Osteoblast (primary cell): ENCODE data around the gene CENPT. TPM values are rescaled to one million over a fixed set of nuclear protein-coding genes. Genes with fewer than 3 reads are reported as not detected.
A peak's percentile ranks its signal among the peaks of the same experiment; 100 is the strongest.

Experiments
- DNase-seq: peaks from one replicate; pipeline ENCODE4 v3.0.0; 2011; ENCODE audit warnings: low spot score, mixed read lengths; ENCODE audit not compliant: insufficient read length; ENCODE audit errors: missing footprints
- H2AFZ ChIP-seq: 2 replicates; pipeline ENCODE4 v1.6.0; 2011; ENCODE audit warnings: mild to moderate bottlenecking, low read length
- H3K27ac ChIP-seq: 2 replicates; pipeline ENCODE4 v1.5.1; 2011; ENCODE audit warnings: mild to moderate bottlenecking, low read depth, low read length, moderate library complexity
- H3K27me3 ChIP-seq: 2 replicates; pipeline ENCODE4 v1.6.0; 2012; ENCODE audit warnings: mild to moderate bottlenecking, control low read depth, inconsistent platforms, low read length, moderate library complexity; ENCODE audit not compliant: insufficient read depth
- H3K36me3 ChIP-seq: 2 replicates; pipeline ENCODE4 v1.5.1; 2011; ENCODE audit warnings: mild to moderate bottlenecking, low read length, control low read depth, moderate library complexity; ENCODE audit not compliant: insufficient read depth
- H3K4me1 ChIP-seq: 2 replicates; pipeline ENCODE4 v1.5.1; 2011; ENCODE audit warnings: mild to moderate bottlenecking, low read length, control low read depth, moderate library complexity; ENCODE audit not compliant: insufficient read depth
- H3K4me2 ChIP-seq: 2 replicates; pipeline ENCODE4 v1.6.0; 2011; ENCODE audit warnings: mild to moderate bottlenecking, low read length; ENCODE audit not compliant: insufficient read depth
- H3K4me3 ChIP-seq: fragments of 200-600 bp; sonication (generic); 3 replicates; pipeline ENCODE4 v1.5.1; 2012; ENCODE audit warnings: mild to moderate bottlenecking, low read length, inconsistent platforms; ENCODE audit not compliant: insufficient read depth
- H3K79me2 ChIP-seq: 2 replicates; pipeline ENCODE4 v1.6.0; 2012; ENCODE audit warnings: mild to moderate bottlenecking, low read length, control low read depth, inconsistent platforms; ENCODE audit not compliant: insufficient read depth
- H3K9me3 ChIP-seq: 2 replicates; pipeline ENCODE4 v1.5.1; 2011; ENCODE audit warnings: low read depth, low read length, control low read depth
- H4K20me1 ChIP-seq: 2 replicates; pipeline ENCODE4 v1.6.0; 2012; ENCODE audit warnings: mild to moderate bottlenecking, low read length, control low read depth; ENCODE audit not compliant: insufficient read depth
- total RNA-seq: library from RNA; depleted of rRNA; stranded (reverse); fragments of >200 nt; gene quantifications from 2 replicates; pipeline ENCODE4 v1.2.3, GENCODE V29; 2012
- TF ChIP-seq, protein P1 (sequence below): IDR thresholded peaks from 2 replicates; pipeline ENCODE4 v1.5.1; 2011; ENCODE audit warnings: mild to moderate bottlenecking, low read depth, low read length, moderate library complexity; ENCODE audit errors: extremely low read depth

CENPT gene
- total RNA-seq, 1 donor = 24.2 TPM

DNA sequence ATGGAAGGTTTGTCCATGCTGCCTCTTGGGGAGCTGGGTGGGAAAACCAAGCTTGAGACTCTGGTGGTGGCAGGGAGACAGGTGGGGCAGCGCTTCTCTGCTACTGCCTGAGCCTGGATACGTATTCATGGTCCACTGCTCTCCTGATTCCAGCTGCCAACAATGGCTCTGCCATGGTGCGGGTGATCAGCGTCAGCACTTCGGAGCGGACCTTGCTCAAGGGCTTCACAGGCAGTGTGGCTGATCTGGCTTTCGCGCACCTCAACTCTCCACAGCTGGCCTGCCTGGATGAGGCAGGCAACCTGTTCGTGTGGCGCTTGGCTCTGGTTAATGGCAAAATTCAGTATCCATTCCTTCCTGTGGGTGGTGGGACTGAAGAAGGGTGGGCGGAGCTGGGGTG lies 29.6 kb upstream of the CENPT start:
- H3K4me3 ChIP-seq = no peak overlapping the region
- peaks cover 51% of the 10 kb centered on the region for H3K79me2 ChIP-seq
- peak; percentile 35 for DNase-seq
- H3K27ac ChIP-seq = no peak overlapping the region
- peaks cover 69% of the 10 kb centered on the region for H3K36me3 ChIP-seq
- H3K4me1 ChIP-seq = peaks cover 19% of the 10 kb centered on the region
- H2AFZ ChIP-seq = no peak overlapping the region
- H3K4me2 ChIP-seq = no peak overlapping the region
- H3K27me3 ChIP-seq = no peaks in the 10 kb centered on the region
- H4K20me1 ChIP-seq = peaks cover 44% of the 10 kb centered on the region
- H3K9me3 ChIP-seq = no peaks in the 10 kb centered on the region
- TF ChIP-seq, protein P1, sequence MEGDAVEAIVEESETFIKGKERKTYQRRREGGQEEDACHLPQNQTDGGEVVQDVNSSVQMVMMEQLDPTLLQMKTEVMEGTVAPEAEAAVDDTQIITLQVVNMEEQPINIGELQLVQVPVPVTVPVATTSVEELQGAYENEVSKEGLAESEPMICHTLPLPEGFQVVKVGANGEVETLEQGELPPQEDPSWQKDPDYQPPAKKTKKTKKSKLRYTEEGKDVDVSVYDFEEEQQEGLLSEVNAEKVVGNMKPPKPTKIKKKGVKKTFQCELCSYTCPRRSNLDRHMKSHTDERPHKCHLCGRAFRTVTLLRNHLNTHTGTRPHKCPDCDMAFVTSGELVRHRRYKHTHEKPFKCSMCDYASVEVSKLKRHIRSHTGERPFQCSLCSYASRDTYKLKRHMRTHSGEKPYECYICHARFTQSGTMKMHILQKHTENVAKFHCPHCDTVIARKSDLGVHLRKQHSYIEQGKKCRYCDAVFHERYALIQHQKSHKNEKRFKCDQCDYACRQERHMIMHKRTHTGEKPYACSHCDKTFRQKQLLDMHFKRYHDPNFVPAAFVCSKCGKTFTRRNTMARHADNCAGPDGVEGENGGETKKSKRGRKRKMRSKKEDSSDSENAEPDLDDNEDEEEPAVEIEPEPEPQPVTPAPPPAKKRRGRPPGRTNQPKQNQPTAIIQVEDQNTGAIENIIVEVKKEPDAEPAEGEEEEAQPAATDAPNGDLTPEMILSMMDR = no peak

DNA sequence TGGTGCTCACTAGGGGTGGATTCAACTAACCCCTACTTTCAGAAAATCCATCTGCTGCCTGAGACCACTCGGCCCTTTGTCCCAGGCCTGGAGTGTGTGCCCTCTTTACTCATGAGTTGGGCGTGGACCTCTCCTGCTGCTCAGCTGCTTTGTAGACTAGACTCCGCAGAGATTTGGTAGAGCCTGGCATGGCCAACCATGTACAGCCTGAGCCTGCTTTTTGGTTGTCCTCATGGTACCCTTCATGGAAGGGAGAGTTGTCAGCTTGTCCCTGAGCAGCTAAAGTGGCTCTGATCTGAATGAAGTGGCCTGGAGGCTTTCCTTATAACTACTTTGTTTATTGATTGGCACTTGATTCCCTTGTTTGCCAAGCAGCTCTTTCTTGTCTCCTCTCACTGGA lies 26.9 kb upstream of the CENPT start:
- H3K27me3 ChIP-seq = no peaks in the 10 kb centered on the region
- peaks cover 42% of the 10 kb centered on the region for H4K20me1 ChIP-seq
- H3K4me1 ChIP-seq = peaks cover 19% of the 10 kb centered on the region
- H3K27ac ChIP-seq = no peak overlapping the region
- H2AFZ ChIP-seq = no peak overlapping the region
- no peaks in the 10 kb centered on the region for H3K9me3 ChIP-seq
- H3K36me3 ChIP-seq = peaks cover 62% of the 10 kb centered on the region
- H3K4me3 ChIP-seq = peak overlapping the region; percentile 96
- peaks cover 51% of the 10 kb centered on the region for H3K79me2 ChIP-seq
- peak overlapping the region; percentile 94 for H3K4me2 ChIP-seq
- TF ChIP-seq, protein P1 = no peak
- DNase-seq = peak; percentile 83

DNA sequence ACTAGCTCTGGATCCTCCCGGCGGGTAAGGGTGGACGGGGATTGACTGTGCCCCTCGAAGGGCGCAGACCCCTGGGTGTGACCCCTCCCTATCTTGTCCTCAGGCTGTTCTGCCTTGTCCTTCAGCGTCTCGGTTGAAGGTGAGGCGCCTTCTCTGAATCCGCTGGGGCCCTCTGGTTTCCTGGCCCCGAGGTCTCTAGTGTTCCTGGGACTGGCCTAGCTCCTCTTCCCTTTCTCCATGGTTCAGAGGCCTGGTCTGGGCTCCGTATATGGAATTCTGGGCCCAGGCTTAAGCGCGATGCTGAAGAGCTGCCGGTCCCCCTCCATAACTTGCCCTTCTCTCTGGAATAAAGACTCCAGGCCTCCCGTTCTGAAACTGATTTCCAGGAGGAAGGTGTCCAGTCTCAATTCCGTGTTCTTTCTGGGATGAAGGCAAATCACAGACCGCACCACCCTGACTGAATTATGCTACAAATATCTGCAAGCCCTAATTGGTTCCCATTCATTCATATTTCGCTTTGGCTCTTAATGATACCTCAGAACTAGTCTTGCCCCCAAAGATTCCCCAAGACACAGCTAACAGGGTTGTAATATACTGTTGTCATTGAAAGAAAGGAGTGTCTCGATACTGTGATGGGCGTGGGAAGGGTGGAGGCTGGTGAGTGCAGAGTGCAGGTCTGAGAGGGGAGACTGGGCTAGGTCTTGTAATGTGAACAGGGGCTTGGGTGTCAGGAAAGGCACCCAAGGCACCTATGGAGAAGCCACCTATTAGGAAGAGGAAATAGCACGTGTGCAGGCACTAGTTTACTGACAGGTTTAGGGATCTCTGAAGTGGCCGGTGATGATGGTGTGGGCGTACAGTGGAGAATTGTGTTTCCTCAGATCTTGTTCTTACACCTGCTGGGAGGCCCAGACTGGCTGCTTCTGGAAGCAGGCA lies 26.2 kb upstream of the CENPT start:
- Histone ChIP-seq H3K27me3 (no peaks in the 10 kb centered on the region), H2AFZ (peak overlapping the region; percentile 82), H3K4me1 (peaks cover 19% of the 10 kb centered on the region), H3K9me3 (no peaks in the 10 kb centered on the region), H3K4me3 (peak overlapping the region; percentile 96), H3K4me2 (peak overlapping the region; percentile 94), H3K79me2 (peaks cover 53% of the 10 kb centered on the region), H4K20me1 (peaks cover 42% of the 10 kb centered on the region), H3K27ac (peak overlapping the region; percentile 86), H3K36me3 (peaks cover 59% of the 10 kb centered on the region)
- DNase-seq = peak; percentile 92
- TF ChIP-seq, protein P1 = no peak

DNA sequence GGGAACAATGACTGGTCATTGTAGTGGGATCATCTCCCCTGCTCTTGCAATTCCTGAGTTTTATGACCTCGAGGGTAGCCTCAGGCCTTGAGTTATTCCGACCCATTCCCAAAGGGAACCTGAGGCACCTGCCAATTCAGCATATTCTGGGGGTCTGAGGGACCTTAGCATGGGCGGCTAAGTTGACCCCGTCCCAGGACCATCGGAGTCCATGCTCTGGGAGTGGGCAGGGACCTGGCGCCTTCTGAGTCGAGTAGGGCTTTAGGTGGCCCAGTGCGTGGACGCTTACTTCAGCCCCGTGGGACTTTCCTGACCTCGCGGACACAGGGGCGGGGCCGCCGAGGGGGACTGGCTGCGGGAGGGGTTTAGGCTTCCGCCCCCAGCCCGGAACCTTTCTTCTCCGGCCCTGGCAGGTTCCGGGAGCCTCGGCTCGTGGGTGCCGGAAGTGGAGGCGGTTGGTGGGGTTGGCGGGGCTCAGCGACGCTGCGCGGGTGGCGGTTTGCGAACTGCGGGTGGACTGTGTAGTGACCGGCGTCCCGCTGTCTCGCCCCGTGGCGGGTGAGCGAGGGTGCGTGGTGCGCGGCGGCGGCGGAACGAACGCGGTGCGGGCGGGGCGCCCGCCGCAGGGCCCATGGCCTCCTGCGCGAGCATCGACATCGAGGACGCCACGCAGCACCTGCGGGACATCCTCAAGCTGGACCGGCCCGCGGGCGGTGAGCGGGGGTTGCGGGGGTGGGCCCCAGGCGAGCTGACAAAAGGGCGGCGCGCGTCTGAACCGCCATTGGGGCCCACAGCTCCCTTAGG lies 25.3 kb upstream of the CENPT start, which contains the start of gene EDC4:
TSS of gene EDC4 (plus strand) at position 422 of the 804 bp plus-strand sequence. CDS start at position 632, 210 bp downstream.
- peak within 1 kb of the TSS; percentile 86 for H3K27ac ChIP-seq
- H2AFZ ChIP-seq = peak within 1 kb of the TSS; percentile 82
- H3K4me1 ChIP-seq = peaks cover 19% of the 10 kb centered on the region
- H3K4me2 ChIP-seq = peak within 1 kb of the TSS; percentile 94
- TF ChIP-seq, protein P1 = no peak
- peaks cover 42% of the 10 kb centered on the region for H4K20me1 ChIP-seq
- no peaks in the 10 kb centered on the region for H3K9me3 ChIP-seq
- peaks cover 59% of the 10 kb centered on the region for H3K36me3 ChIP-seq
- peak; percentile 98 for DNase-seq
- H3K4me3 ChIP-seq = peak within 1 kb of the TSS; percentile 96
- peaks cover 58% of the 10 kb centered on the region for H3K79me2 ChIP-seq
- H3K27me3 ChIP-seq = no peaks in the 10 kb centered on the region
